HUES48 (cell line): ENCODE measurements around the gene OR6K3.
"Not testable (repeated sequence)": the region's sequence is repeated elsewhere in the genome, so short reads cannot be mapped to it uniquely, and the experiment has no call there.

Experiments used
- H3K27ac ChIP-seq: one replicate; pipeline ENCODE4 v1.7.0; 2013; ENCODE audit warnings: low read depth, low read length, inconsistent platforms
- H3K27me3 ChIP-seq: 2 replicates; pipeline ENCODE4 v1.6.1; 2013; ENCODE audit warnings: mild to moderate bottlenecking, low read length; ENCODE audit not compliant: control insufficient read depth, insufficient read depth
- H3K36me3 ChIP-seq: 2 replicates; pipeline ENCODE4 v1.6.1; 2013; ENCODE audit warnings: low read length; ENCODE audit not compliant: control insufficient read depth, insufficient read depth
- H3K4me1 ChIP-seq: 2 replicates; pipeline ENCODE4 v1.6.1; 2013; ENCODE audit warnings: mild to moderate bottlenecking, low read length; ENCODE audit not compliant: control insufficient read depth, insufficient read depth
- H3K4me3 ChIP-seq: 2 replicates; pipeline ENCODE4 v1.5.1; 2013; ENCODE audit warnings: mild to moderate bottlenecking, low read depth, low read length
- H3K9ac ChIP-seq: 2 replicates; pipeline ENCODE4 v1.6.1; 2013; ENCODE audit warnings: mild to moderate bottlenecking, low read depth, low read length, moderate library complexity
- H3K9me3 ChIP-seq: 2 replicates; pipeline ENCODE4 v1.6.1; 2013; ENCODE audit warnings: low read length; ENCODE audit not compliant: control insufficient read depth, insufficient read depth

The OR6K3 gene

GRCh38 chr1:158716335-158716734 is 4.2 kb downstream of the OR6K3 start:
- H3K4me1 ChIP-seq: no peaks in the 10 kb centered on the region
- H3K36me3 ChIP-seq: no peaks in the 10 kb centered on the region
- H3K27me3 ChIP-seq: no peaks in the 10 kb centered on the region
- H3K27ac ChIP-seq: no peak overlapping the region
- H3K9ac ChIP-seq: no peak overlapping the region
- H3K4me3 ChIP-seq: no peak overlapping the region
- H3K9me3 ChIP-seq: no peaks in the 10 kb centered on the region

GRCh38 chr1:158714754-158715153 is 5.8 kb downstream of the OR6K3 start:
- Histone ChIP-seq H3K27ac (no peak overlapping the region), H3K9ac (no peak overlapping the region), H3K36me3 (no peaks in the 10 kb centered on the region), H3K4me1 (no peaks in the 10 kb centered on the region), H3K27me3 (no peaks in the 10 kb centered on the region), H3K9me3 (no peaks in the 10 kb centered on the region), H3K4me3 (no peak overlapping the region)

GRCh38 chr1:158711098-158711497 is 9.4 kb downstream of the OR6K3 start:
- H3K9ac ChIP-seq: no peak overlapping the region

GRCh38 chr1:158706096-158706495 is 14.4 kb downstream of the OR6K3 start:
- no peak overlapping the region for H3K9ac ChIP-seq
- H3K27ac ChIP-seq: no peak overlapping the region
- no peaks in the 10 kb centered on the region for H3K27me3 ChIP-seq
- H3K4me1 ChIP-seq: no peaks in the 10 kb centered on the region
- H3K36me3 ChIP-seq: no peaks in the 10 kb centered on the region
- no peaks in the 10 kb centered on the region for H3K9me3 ChIP-seq
- H3K4me3 ChIP-seq: no peak overlapping the region

More at GRCh38 chr1:158711098-158711497, 9.4 kb downstream of the OR6K3 start:
- no peaks in the 10 kb centered on the region for H3K9me3 ChIP-seq
- H3K27me3 ChIP-seq: no peaks in the 10 kb centered on the region
- H3K27ac ChIP-seq: no peak overlapping the region
- no peaks in the 10 kb centered on the region for H3K4me1 ChIP-seq
- H3K36me3 ChIP-seq: no peaks in the 10 kb centered on the region
- H3K4me3 ChIP-seq: no peak overlapping the region

GRCh38 chr1:158700552-158700951 is 20.0 kb downstream of the OR6K3 start, which contains the start of gene OR6K2:
TSS of gene OR6K2 (minus strand) at chr1:158700652. CDS start at chr1:158700652, 0 bp downstream.
- Histone ChIP-seq H3K36me3 (no peaks in the 10 kb centered on the region), H3K9me3 (no peaks in the 10 kb centered on the region), H3K27ac (no peak within 1 kb of the TSS), H3K4me1 (no peaks in the 10 kb centered on the region), H3K27me3 (no peaks in the 10 kb centered on the region), H3K4me3 (no peak within 1 kb of the TSS), H3K9ac (no peak within 1 kb of the TSS)

- Histone ChIP-seq H3K36me3 (no peaks in the 10 kb centered on the region), H3K9me3 (no peaks in the 10 kb centered on the region), H3K9ac (no peak overlapping the region), H3K4me1 (no peaks in the 10 kb centered on the region), H3K27ac (no peak overlapping the region), H3K4me3 (no peak overlapping the region), H3K27me3 (no peaks in the 10 kb centered on the region)
Measured at GRCh38 chr1:158694596-158694995, 25.9 kb downstream of the OR6K3 start.

GRCh38 chr1:158692356-158692755 is 28.2 kb downstream of the OR6K3 start:
- no peak overlapping the region for H3K9ac ChIP-seq
- H3K27me3 ChIP-seq: no peaks in the 10 kb centered on the region
- no peaks in the 10 kb centered on the region for H3K4me1 ChIP-seq
- no peak overlapping the region for H3K27ac ChIP-seq
- no peaks in the 10 kb centered on the region for H3K36me3 ChIP-seq
- no peaks in the 10 kb centered on the region for H3K9me3 ChIP-seq
- H3K4me3 ChIP-seq: no peak overlapping the region

GRCh38 chr1:158691907-158692306 is 28.6 kb downstream of the OR6K3 start:
- Histone ChIP-seq H3K4me3 (no peak overlapping the region), H3K27me3 (no peaks in the 10 kb centered on the region), H3K36me3 (no peaks in the 10 kb centered on the region), H3K4me1 (no peaks in the 10 kb centered on the region), H3K27ac (no peak overlapping the region), H3K9ac (no peak overlapping the region), H3K9me3 (no peaks in the 10 kb centered on the region)

GRCh38 chr1:158691149-158691548 is 29.4 kb downstream of the OR6K3 start:
- H3K9ac ChIP-seq, H3K9me3 ChIP-seq, H3K27ac ChIP-seq, H3K4me3 ChIP-seq, H3K27me3 ChIP-seq, H3K4me1 ChIP-seq, H3K36me3 ChIP-seq: not testable (repeated sequence)

GRCh38 chr1:158689875-158690274 is 30.6 kb downstream of the OR6K3 start:
- Histone ChIP-seq H3K4me1 (no peaks in the 10 kb centered on the region), H3K36me3 (no peaks in the 10 kb centered on the region), H3K4me3 (no peak overlapping the region), H3K27ac (no peak overlapping the region), H3K27me3 (no peaks in the 10 kb centered on the region), H3K9ac (no peak overlapping the region), H3K9me3 (no peaks in the 10 kb centered on the region)

- Histone ChIP-seq H3K4me1 (no peaks in the 10 kb centered on the region), H3K9me3 (no peaks in the 10 kb centered on the region), H3K27ac (no peak overlapping the region), H3K27me3 (no peaks in the 10 kb centered on the region), H3K9ac (no peak overlapping the region), H3K36me3 (no peaks in the 10 kb centered on the region), H3K4me3 (no peak overlapping the region)
Measured at GRCh38 chr1:158689110-158689509, 31.4 kb downstream of the OR6K3 start.

- not testable (repeated sequence) for H3K9ac ChIP-seq, H3K27ac ChIP-seq, H3K27me3 ChIP-seq, H3K36me3 ChIP-seq, H3K4me3 ChIP-seq, H3K4me1 ChIP-seq, H3K9me3 ChIP-seq
Measured at GRCh38 chr1:158688343-158688742, 32.2 kb downstream of the OR6K3 start.
